ENCODE data around the gene PPY. TPM values are rescaled to one million over a fixed set of nuclear protein-coding genes. Genes with fewer than 3 reads are reported as not detected.
"Not testable (repeated sequence)": the region's sequence is repeated elsewhere in the genome, so short reads cannot be mapped to it uniquely, and the experiment has no call there.

Gene PPY
- total RNA-seq, 1 donor from 2014 or later, result not detected

GRCh38 chr17:43940630-43941029 lies 1.6 kb downstream of the PPY start:
- DNase-seq (ENCODE audit: low spot score, unreplicated experiment), result peak; percentile 43
- Mint-ChIP-seq H3K27me3 (peaks cover 56% of the 10 kb centered on the region), H3K36me3 (ENCODE audit: insufficient read depth) (no peaks in the 10 kb centered on the region), H3K9me3 (ENCODE audit: low read depth) (no peaks in the 10 kb centered on the region), H3K4me1 (ENCODE audit: low read depth) (no peaks in the 10 kb centered on the region), H3K4me3 (ENCODE audit: low read depth) (no peak overlapping the region), H3K27ac (peak overlapping the region; percentile 45)
- TF ChIP-seq, protein P1, sequence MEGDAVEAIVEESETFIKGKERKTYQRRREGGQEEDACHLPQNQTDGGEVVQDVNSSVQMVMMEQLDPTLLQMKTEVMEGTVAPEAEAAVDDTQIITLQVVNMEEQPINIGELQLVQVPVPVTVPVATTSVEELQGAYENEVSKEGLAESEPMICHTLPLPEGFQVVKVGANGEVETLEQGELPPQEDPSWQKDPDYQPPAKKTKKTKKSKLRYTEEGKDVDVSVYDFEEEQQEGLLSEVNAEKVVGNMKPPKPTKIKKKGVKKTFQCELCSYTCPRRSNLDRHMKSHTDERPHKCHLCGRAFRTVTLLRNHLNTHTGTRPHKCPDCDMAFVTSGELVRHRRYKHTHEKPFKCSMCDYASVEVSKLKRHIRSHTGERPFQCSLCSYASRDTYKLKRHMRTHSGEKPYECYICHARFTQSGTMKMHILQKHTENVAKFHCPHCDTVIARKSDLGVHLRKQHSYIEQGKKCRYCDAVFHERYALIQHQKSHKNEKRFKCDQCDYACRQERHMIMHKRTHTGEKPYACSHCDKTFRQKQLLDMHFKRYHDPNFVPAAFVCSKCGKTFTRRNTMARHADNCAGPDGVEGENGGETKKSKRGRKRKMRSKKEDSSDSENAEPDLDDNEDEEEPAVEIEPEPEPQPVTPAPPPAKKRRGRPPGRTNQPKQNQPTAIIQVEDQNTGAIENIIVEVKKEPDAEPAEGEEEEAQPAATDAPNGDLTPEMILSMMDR (IDR thresholded peaks at IDR 0.05; ENCODE audit: unreplicated experiment), result peak; percentile 68

DNA sequence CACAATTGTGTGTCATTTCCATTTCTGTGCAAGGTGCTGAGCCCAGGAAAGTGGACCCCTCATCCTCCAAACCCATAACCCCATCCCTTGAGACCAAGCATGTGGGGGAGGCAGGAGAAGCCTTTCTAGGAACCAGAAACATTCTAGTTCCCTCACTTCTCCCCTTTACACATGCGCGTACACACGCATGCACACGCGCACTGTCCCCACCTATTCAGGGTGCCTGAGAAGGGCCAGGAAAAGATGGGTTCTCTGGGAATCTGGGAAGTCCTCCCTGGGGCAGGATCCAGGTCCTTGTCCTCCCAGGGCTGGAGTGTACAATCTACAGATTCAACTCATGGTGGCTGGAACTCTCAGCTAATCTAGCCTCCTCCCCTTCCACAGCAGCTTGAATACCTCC lies 2.4 kb downstream of the PPY start:
- H3K4me3 Mint-ChIP-seq (ENCODE audit: low read depth), result no peak overlapping the region
- TF ChIP-seq, protein P1 (IDR thresholded peaks at IDR 0.05; ENCODE audit: unreplicated experiment), result no peak
- H3K27me3 Mint-ChIP-seq, result peaks cover 50% of the 10 kb centered on the region
- no peaks in the 10 kb centered on the region for H3K4me1 Mint-ChIP-seq (ENCODE audit: low read depth)
- DNase-seq (ENCODE audit: low spot score, unreplicated experiment), result no peak
- H3K27ac Mint-ChIP-seq, result no peak overlapping the region
- H3K36me3 Mint-ChIP-seq (ENCODE audit: insufficient read depth), result no peaks in the 10 kb centered on the region
- no peaks in the 10 kb centered on the region for H3K9me3 Mint-ChIP-seq (ENCODE audit: low read depth)

- H3K27ac Mint-ChIP-seq; H3K9me3 Mint-ChIP-seq (ENCODE audit: low read depth); H3K4me3 Mint-ChIP-seq (ENCODE audit: low read depth); DNase-seq (ENCODE audit: low spot score, unreplicated experiment); H3K36me3 Mint-ChIP-seq (ENCODE audit: insufficient read depth); H3K4me1 Mint-ChIP-seq (ENCODE audit: low read depth): not testable (repeated sequence)
- peaks cover 46% of the 10 kb centered on the region for H3K27me3 Mint-ChIP-seq
Measured at GRCh38 chr17:43939452-43939851, 2.8 kb downstream of the PPY start.

- Mint-ChIP-seq H3K4me3 (ENCODE audit: low read depth) (no peak overlapping the region), H3K36me3 (ENCODE audit: insufficient read depth) (no peaks in the 10 kb centered on the region), H3K27me3 (peaks cover 47% of the 10 kb centered on the region), H3K27ac (no peak overlapping the region), H3K4me1 (ENCODE audit: low read depth) (no peaks in the 10 kb centered on the region), H3K9me3 (ENCODE audit: low read depth) (no peaks in the 10 kb centered on the region)
- TF ChIP-seq, protein P1 (IDR thresholded peaks at IDR 0.05; ENCODE audit: unreplicated experiment), result no peak
- DNase-seq (ENCODE audit: low spot score, unreplicated experiment), result no peak
Measured at GRCh38 chr17:43938838-43939182, 3.5 kb downstream of the PPY start.

- no peaks in the 10 kb centered on the region for H3K9me3 Mint-ChIP-seq (ENCODE audit: low read depth)
- TF ChIP-seq, protein P1 (IDR thresholded peaks at IDR 0.05; ENCODE audit: unreplicated experiment), result no peak
- H3K36me3 Mint-ChIP-seq (ENCODE audit: insufficient read depth), result no peaks in the 10 kb centered on the region
- H3K4me3 Mint-ChIP-seq (ENCODE audit: low read depth), result no peak overlapping the region
- DNase-seq (ENCODE audit: low spot score, unreplicated experiment), result no peak
- no peaks in the 10 kb centered on the region for H3K4me1 Mint-ChIP-seq (ENCODE audit: low read depth)
- no peak overlapping the region for H3K27ac Mint-ChIP-seq
- peaks cover 39% of the 10 kb centered on the region for H3K27me3 Mint-ChIP-seq
Measured at GRCh38 chr17:43936434-43936833, 5.8 kb downstream of the PPY start.

GRCh38 chr17:43935926-43936261 lies 6.4 kb downstream of the PPY start:
- peaks cover 39% of the 10 kb centered on the region for H3K27me3 Mint-ChIP-seq
- TF ChIP-seq, protein P1 (IDR thresholded peaks at IDR 0.05; ENCODE audit: unreplicated experiment), result no peak
- no peaks in the 10 kb centered on the region for H3K9me3 Mint-ChIP-seq (ENCODE audit: low read depth)
- H3K27ac Mint-ChIP-seq, result no peak overlapping the region
- H3K36me3 Mint-ChIP-seq (ENCODE audit: insufficient read depth), result no peaks in the 10 kb centered on the region
- DNase-seq (ENCODE audit: low spot score, unreplicated experiment), result no peak
- H3K4me3 Mint-ChIP-seq (ENCODE audit: low read depth), result no peak overlapping the region
- H3K4me1 Mint-ChIP-seq (ENCODE audit: low read depth), result peaks cover 4% of the 10 kb centered on the region

Data from progenitor cell of endocrine pancreas (in vitro differentiated cells).